ENCODE measurements around the gene ARHGEF7. TPM values are rescaled to one million over a fixed set of nuclear protein-coding genes. Genes with fewer than 3 reads are reported as not detected.

The ARHGEF7 gene
- total and polyA plus RNA-seq, 5 donors from 2014 or later: 7.1 to 84.9 (median 9.8) TPM

GRCh38 chr13:111153279-111153976, 38.3 kb downstream of the ARHGEF7 start:
- Mint-ChIP-seq H3K4me1 (peaks cover 20 to 43% (median 32%) of the 10 kb centered on the region in 4 donors), H3K27ac (peak overlapping the region; percentile 91 to 94 (median 93)), H3K36me3 (peaks cover 5% of the 10 kb centered on the region), H3K9me3 (no peaks in the 10 kb centered on the region), H3K27me3 (peaks cover 28% of the 10 kb centered on the region), H3K4me3 (peak overlapping the region; percentile 91 to 96 (median 95))
- Histone ChIP-seq H3K4me3 (ENCODE audit: low read depth, low read length) (peak overlapping the region; percentile 63), H3K36me3 (ENCODE audit: control insufficient read depth, insufficient read depth, low read length) (peaks cover 5% of the 10 kb centered on the region), H3K4me1 (ENCODE audit: control insufficient read depth, insufficient read depth, low read length, poor library complexity, severe bottlenecking) (peaks cover 28% of the 10 kb centered on the region), H3K27ac (ENCODE audit: insufficient read depth, low read length, poor library complexity, severe bottlenecking) (peak overlapping the region; percentile 80), H3K9me3 (ENCODE audit: control insufficient read depth in 2 of 2, low read length in 2 of 2) (no peaks in the 10 kb centered on the region), H3K27me3 (ENCODE audit: control insufficient read depth, insufficient read depth, low read length) (peaks cover 1% of the 10 kb centered on the region)
- ATAC-seq (ENCODE audit: low read depth in 2 of 2) (peak; percentile 88 to 91), DNase-seq (peak; percentile 89 to 94 (median 92))

GRCh38 chr13:111153977-111154332, 38.8 kb downstream of the ARHGEF7 start:
- H3K27me3 Mint-ChIP-seq: peaks cover 28% of the 10 kb centered on the region
- H3K36me3 Mint-ChIP-seq: peaks cover 7% of the 10 kb centered on the region
- peak overlapping the region; percentile 88 to 95 (median 93) for H3K4me3 Mint-ChIP-seq
- H3K27ac Mint-ChIP-seq: peak overlapping the region; percentile 91 to 96 (median 94)
- DNase-seq (peak in 1 of 3 donors; percentile 74), ATAC-seq (ENCODE audit: low read depth in 2 of 2) (peak; percentile 44 to 52)
- H3K4me1 Mint-ChIP-seq: peaks cover 23 to 44% (median 35%) of the 10 kb centered on the region in 4 donors
- no peaks in the 10 kb centered on the region for H3K9me3 Mint-ChIP-seq
- H3K36me3 ChIP-seq (ENCODE audit: control insufficient read depth, insufficient read depth, low read length): peaks cover 7% of the 10 kb centered on the region
- peak overlapping the region; percentile 88 for H3K4me3 ChIP-seq (ENCODE audit: low read depth, low read length)
- peaks cover 28% of the 10 kb centered on the region for H3K4me1 ChIP-seq (ENCODE audit: control insufficient read depth, insufficient read depth, low read length, poor library complexity, severe bottlenecking)
- no peaks in the 10 kb centered on the region for H3K9me3 ChIP-seq (ENCODE audit: control insufficient read depth in 2 of 2, low read length in 2 of 2)
- peak overlapping the region; percentile 80 for H3K27ac ChIP-seq (ENCODE audit: insufficient read depth, low read length, poor library complexity, severe bottlenecking)
- peaks cover 1% of the 10 kb centered on the region for H3K27me3 ChIP-seq (ENCODE audit: control insufficient read depth, insufficient read depth, low read length)

GRCh38 chr13:111156421-111156820, 41.3 kb downstream of the ARHGEF7 start:
- H3K4me3 ChIP-seq (ENCODE audit: low read depth, low read length): no peak overlapping the region
- peaks cover 26% of the 10 kb centered on the region for H3K36me3 ChIP-seq (ENCODE audit: control insufficient read depth, insufficient read depth, low read length)
- peaks cover 28% of the 10 kb centered on the region for H3K4me1 ChIP-seq (ENCODE audit: control insufficient read depth, insufficient read depth, low read length, poor library complexity, severe bottlenecking)
- DNase-seq (no peak), ATAC-seq (ENCODE audit: low read depth in 2 of 2) (no peak)
- peaks cover 27% of the 10 kb centered on the region for H3K36me3 Mint-ChIP-seq
- peaks cover 25 to 69% (median 53%) of the 10 kb centered on the region in 4 donors for H3K4me1 Mint-ChIP-seq
- peaks cover 11% of the 10 kb centered on the region for H3K27me3 Mint-ChIP-seq
- no peak overlapping the region for H3K4me3 Mint-ChIP-seq
- H3K27ac ChIP-seq (ENCODE audit: insufficient read depth, low read length, poor library complexity, severe bottlenecking): no peak overlapping the region
- peak overlapping the region in 1 of 3 donors; percentile 88 for H3K27ac Mint-ChIP-seq
- H3K27me3 ChIP-seq (ENCODE audit: control insufficient read depth, insufficient read depth, low read length): no peaks in the 10 kb centered on the region
- no peaks in the 10 kb centered on the region for H3K9me3 Mint-ChIP-seq
- H3K9me3 ChIP-seq (ENCODE audit: control insufficient read depth in 2 of 2, low read length in 2 of 2): no peaks in the 10 kb centered on the region

- peaks cover 25 to 73% (median 57%) of the 10 kb centered on the region in 4 donors for H3K4me1 Mint-ChIP-seq
- Histone ChIP-seq H3K4me3 (ENCODE audit: low read depth, low read length) (no peak overlapping the region), H3K36me3 (ENCODE audit: control insufficient read depth, insufficient read depth, low read length) (peaks cover 32% of the 10 kb centered on the region), H3K27ac (ENCODE audit: insufficient read depth, low read length, poor library complexity, severe bottlenecking) (no peak overlapping the region), H3K4me1 (ENCODE audit: control insufficient read depth, insufficient read depth, low read length, poor library complexity, severe bottlenecking) (peaks cover 25% of the 10 kb centered on the region), H3K27me3 (ENCODE audit: control insufficient read depth, insufficient read depth, low read length) (no peaks in the 10 kb centered on the region), H3K9me3 (ENCODE audit: control insufficient read depth in 2 of 2, low read length in 2 of 2) (no peaks in the 10 kb centered on the region)
- DNase-seq (no peak), ATAC-seq (ENCODE audit: low read depth in 2 of 2) (no peak)
- no peak overlapping the region for H3K4me3 Mint-ChIP-seq
- H3K27me3 Mint-ChIP-seq: peaks cover 5% of the 10 kb centered on the region
- no peak overlapping the region for H3K27ac Mint-ChIP-seq
- no peaks in the 10 kb centered on the region for H3K9me3 Mint-ChIP-seq
- peaks cover 37% of the 10 kb centered on the region for H3K36me3 Mint-ChIP-seq
These were observed 43.2 kb downstream of the ARHGEF7 start for GRCh38 chr13:111158136-111158805.

- Histone ChIP-seq H3K9me3 (ENCODE audit: control insufficient read depth in 2 of 2, low read length in 2 of 2) (no peaks in the 10 kb centered on the region), H3K4me1 (ENCODE audit: control insufficient read depth, insufficient read depth, low read length, poor library complexity, severe bottlenecking) (peaks cover 17% of the 10 kb centered on the region), H3K4me3 (ENCODE audit: low read depth, low read length) (no peak overlapping the region), H3K27me3 (ENCODE audit: control insufficient read depth, insufficient read depth, low read length) (no peaks in the 10 kb centered on the region), H3K27ac (ENCODE audit: insufficient read depth, low read length, poor library complexity, severe bottlenecking) (no peak overlapping the region), H3K36me3 (ENCODE audit: control insufficient read depth, insufficient read depth, low read length) (peaks cover 38% of the 10 kb centered on the region)
- Mint-ChIP-seq H3K36me3 (peaks cover 37% of the 10 kb centered on the region), H3K27ac (no peak overlapping the region), H3K27me3 (no peaks in the 10 kb centered on the region), H3K9me3 (no peaks in the 10 kb centered on the region), H3K4me3 (no peak overlapping the region), H3K4me1 (peaks cover 18 to 69% (median 54%) of the 10 kb centered on the region in 4 donors)
- ATAC-seq (ENCODE audit: low read depth in 2 of 2) (no peak), DNase-seq (no peak)
These were observed 44.5 kb downstream of the ARHGEF7 start for GRCh38 chr13:111159362-111160320.

GRCh38 chr13:111160648-111161047, 45.5 kb downstream of the ARHGEF7 start:
- peaks cover 38% of the 10 kb centered on the region for H3K36me3 ChIP-seq (ENCODE audit: control insufficient read depth, insufficient read depth, low read length)
- no peaks in the 10 kb centered on the region for H3K27me3 Mint-ChIP-seq
- no peaks in the 10 kb centered on the region for H3K9me3 Mint-ChIP-seq
- peaks cover 37% of the 10 kb centered on the region for H3K36me3 Mint-ChIP-seq
- peaks cover 7% of the 10 kb centered on the region for H3K4me1 ChIP-seq (ENCODE audit: control insufficient read depth, insufficient read depth, low read length, poor library complexity, severe bottlenecking)
- no peaks in the 10 kb centered on the region for H3K9me3 ChIP-seq (ENCODE audit: control insufficient read depth in 2 of 2, low read length in 2 of 2)
- H3K27ac Mint-ChIP-seq: no peak overlapping the region
- H3K4me3 ChIP-seq (ENCODE audit: low read depth, low read length): no peak overlapping the region
- H3K4me3 Mint-ChIP-seq: no peak overlapping the region
- H3K27ac ChIP-seq (ENCODE audit: insufficient read depth, low read length, poor library complexity, severe bottlenecking): no peak overlapping the region
- H3K27me3 ChIP-seq (ENCODE audit: control insufficient read depth, insufficient read depth, low read length): no peaks in the 10 kb centered on the region
- H3K4me1 Mint-ChIP-seq: peaks cover 11 to 69% (median 53%) of the 10 kb centered on the region in 4 donors
- no peak for ATAC-seq (ENCODE audit: low read depth in 2 of 2)
- DNase-seq: no peak
